Stimulated activated CD4-positive, alpha-beta T cell treated with anti-CD3 and anti-CD28 coated beads, TNF-alpha, amount 100 ng/mL, for 24 hours (primary cell): ENCODE results near the gene PIGV.

Experiments
- DNase-seq, 3 experiments: peaks; one replicate each; pipeline ENCODE4 v3.0.0-alpha.2; 2020; ENCODE audit warnings: low read depth in 3 of 3

The PIGV gene

GRCh38 chr1:26787706-26788514 lies at the start of gene PIGV:
Gene PIGV, plus strand, starts transcription at chr1:26787950. Its CDS starts 2,866 bp downstream, at chr1:26790816.
- peak; percentile 73 to 84 (median 84) for DNase-seq

- DNase-seq, result no peak
These were observed 48.3 kb upstream of the PIGV start for GRCh38 chr1:26739329-26739914.

GRCh38 chr1:26740023-26740634 lies 47.6 kb upstream of the PIGV start:
- no peak for DNase-seq

- no peak for DNase-seq
These were observed 46.8 kb upstream of the PIGV start for GRCh38 chr1:26740952-26741351.

- DNase-seq, result no peak
These were observed 44.2 kb upstream of the PIGV start for GRCh38 chr1:26743426-26744059.

- peak; percentile 67 to 77 (median 69) for DNase-seq
These were observed 43.4 kb upstream of the PIGV start for GRCh38 chr1:26744075-26744959.

GRCh38 chr1:26745191-26745590 lies 42.6 kb upstream of the PIGV start:
- DNase-seq, result no peak

- no peak for DNase-seq
These were observed 40.7 kb upstream of the PIGV start for GRCh38 chr1:26747048-26747447.

- DNase-seq, result no peak
These were observed 39.4 kb upstream of the PIGV start for GRCh38 chr1:26748351-26748750.

GRCh38 chr1:26749458-26749857 lies 38.3 kb upstream of the PIGV start:
- DNase-seq, result no peak

GRCh38 chr1:26750428-26750827 lies 37.3 kb upstream of the PIGV start:
- no peak for DNase-seq

GRCh38 chr1:26752519-26752918 lies 35.2 kb upstream of the PIGV start:
- no peak for DNase-seq

- no peak for DNase-seq
These were observed 33.5 kb upstream of the PIGV start for GRCh38 chr1:26754086-26754874.

GRCh38 chr1:26758358-26758757 lies 29.4 kb upstream of the PIGV start:
- no peak for DNase-seq

- no peak for DNase-seq
These were observed 28.2 kb upstream of the PIGV start for GRCh38 chr1:26759531-26759930.

GRCh38 chr1:26761217-26761616 lies 26.5 kb upstream of the PIGV start:
- DNase-seq, result no peak

- no peak for DNase-seq
These were observed 20.0 kb upstream of the PIGV start for GRCh38 chr1:26767714-26768113.

- no peak for DNase-seq
These were observed 19.0 kb upstream of the PIGV start for GRCh38 chr1:26768755-26769154.

- DNase-seq, result no peak
These were observed 16.5 kb upstream of the PIGV start for GRCh38 chr1:26771285-26771642.

- no peak for DNase-seq
These were observed 16.0 kb upstream of the PIGV start for GRCh38 chr1:26771643-26772321.
